H9 (cell line): ENCODE results near the gene DTNB. TPM values are rescaled to one million over a fixed set of nuclear protein-coding genes. Genes with fewer than 3 reads are reported as not detected.

Source experiments
- DNase-seq: peaks from one replicate; pipeline ENCODE4 v3.0.0-alpha.2; 2017
- H2AFZ ChIP-seq: one replicate; pipeline ENCODE4 v1.6.1; 2013; ENCODE audit warnings: mild to moderate bottlenecking, low read length, control low read depth, moderate library complexity
- H2AK5ac ChIP-seq: 2 replicates; pipeline ENCODE4 v1.6.1; 2013; ENCODE audit warnings: low read length, control low read depth, mixed read lengths; ENCODE audit not compliant: insufficient read length
- H2BK120ac ChIP-seq: one replicate; pipeline ENCODE4 v1.6.1; 2013; ENCODE audit warnings: low read depth, mild to moderate bottlenecking, low read length, control low read depth, inconsistent platforms; ENCODE audit not compliant: poor library complexity, severe bottlenecking
- H2BK12ac ChIP-seq: 2 replicates; pipeline ENCODE4 v1.6.1; 2013; ENCODE audit warnings: low read length, control low read depth, mixed read lengths, low read depth; ENCODE audit not compliant: insufficient read length
- H2BK15ac ChIP-seq: 2 replicates; pipeline ENCODE4 v1.6.1; 2013; ENCODE audit warnings: low read depth, low read length, control low read depth
- H2BK20ac ChIP-seq: one replicate; pipeline ENCODE4 v1.6.1; 2013; ENCODE audit warnings: low read depth, mild to moderate bottlenecking, low read length, control low read depth, inconsistent platforms; ENCODE audit not compliant: poor library complexity, severe bottlenecking
- H2BK5ac ChIP-seq: 2 replicates; pipeline ENCODE4 v1.6.1; 2013; ENCODE audit warnings: low read length, control low read depth, mixed read lengths; ENCODE audit not compliant: insufficient read length
- H3K14ac ChIP-seq: 2 replicates; pipeline ENCODE4 v1.6.1; 2013; ENCODE audit warnings: low read length, control low read depth; ENCODE audit not compliant: insufficient read depth
- H3K18ac ChIP-seq: 2 replicates; pipeline ENCODE4 v1.6.1; 2013; ENCODE audit warnings: low read depth, mild to moderate bottlenecking, mixed read lengths, low read length, control low read depth; ENCODE audit not compliant: insufficient read length
- H3K23ac ChIP-seq: 2 replicates; pipeline ENCODE4 v1.6.1; 2013; ENCODE audit warnings: low read length, control low read depth, mixed read lengths, low read depth; ENCODE audit not compliant: insufficient read length
- H3K23me2 ChIP-seq: 2 replicates; pipeline ENCODE4 v1.6.1; 2013; ENCODE audit warnings: low read depth, mild to moderate bottlenecking, mixed read lengths, low read length, control low read depth; ENCODE audit not compliant: insufficient read length, poor library complexity, severe bottlenecking
- H3K27ac ChIP-seq: 2 replicates; pipeline ENCODE4 v1.5.1; 2013; ENCODE audit warnings: low read length, control low read depth, mixed read lengths, low read depth; ENCODE audit not compliant: insufficient read length
- H3K27me3 ChIP-seq: 2 replicates; pipeline ENCODE4 v1.6.1; 2013; ENCODE audit warnings: low read length, control low read depth, inconsistent platforms; ENCODE audit not compliant: insufficient read depth
- H3K4ac ChIP-seq: 2 replicates; pipeline ENCODE4 v1.6.1; 2013; ENCODE audit warnings: low read depth, mild to moderate bottlenecking, control low read depth, inconsistent platforms, low read length, moderate library complexity
- H3K4me1 ChIP-seq: 2 replicates; pipeline ENCODE4 v1.6.1; 2013; ENCODE audit warnings: low read length, control low read depth, inconsistent platforms; ENCODE audit not compliant: insufficient read depth
- H3K4me2 ChIP-seq: 2 replicates; pipeline ENCODE4 v1.6.1; 2013; ENCODE audit warnings: low read length, control low read depth, mixed read lengths; ENCODE audit not compliant: insufficient read length, insufficient read depth
- H3K56ac ChIP-seq: 2 replicates; pipeline ENCODE4 v1.6.1; 2013; ENCODE audit warnings: low read depth, mild to moderate bottlenecking, mixed read lengths, low read length, control low read depth; ENCODE audit not compliant: insufficient read length
- H3K79me1 ChIP-seq: 2 replicates; pipeline ENCODE4 v1.6.1; 2013; ENCODE audit warnings: low read depth, mild to moderate bottlenecking, moderate library complexity, low read length, control low read depth, inconsistent platforms; ENCODE audit not compliant: insufficient read depth, poor library complexity, severe bottlenecking
- H3K79me2 ChIP-seq: 2 replicates; pipeline ENCODE4 v1.6.1; 2013; ENCODE audit warnings: low read length, control low read depth, inconsistent platforms; ENCODE audit not compliant: insufficient read depth
- H3K9ac ChIP-seq: 2 replicates; pipeline ENCODE4 v1.6.1; 2013; ENCODE audit warnings: low read length, control low read depth, mixed read lengths; ENCODE audit not compliant: insufficient read length; ENCODE audit errors: extremely low read depth
- H3K9me3 ChIP-seq: one replicate; pipeline ENCODE4 v1.6.1; 2013; ENCODE audit warnings: low read depth, low read length, inconsistent platforms; ENCODE audit not compliant: control insufficient read depth
- H3T11ph ChIP-seq: one replicate; pipeline ENCODE4 v1.6.1; 2013; ENCODE audit warnings: mild to moderate bottlenecking, low read length, control low read depth, inconsistent platforms
- H4K20me1 ChIP-seq: one replicate; pipeline ENCODE4 v1.6.1; 2013; ENCODE audit not compliant: control insufficient read depth, insufficient read length, insufficient read depth
- H4K5ac ChIP-seq: 2 replicates; pipeline ENCODE4 v1.6.1; 2013; ENCODE audit warnings: low read depth, mild to moderate bottlenecking, mixed read lengths, low read length, control low read depth; ENCODE audit not compliant: insufficient read length
- H4K8ac ChIP-seq: replicated peaks from 2 replicates; pipeline ENCODE4 v1.6.1; 2013; ENCODE audit warnings: low read length, control low read depth, mixed read lengths, low read depth; ENCODE audit not compliant: insufficient read length
- H4K91ac ChIP-seq: 2 replicates; pipeline ENCODE4 v1.6.1; 2013; ENCODE audit warnings: low read depth, mild to moderate bottlenecking, moderate library complexity, mixed read lengths, low read length, control low read depth; ENCODE audit not compliant: insufficient read length
- H3K27ac Mint-ChIP-seq, 3 experiments: 2 replicates in 2 of 3; 3 replicates in 1 of 3; pipeline ENCODE4 v1.8.0; 2020 to 2021; ENCODE audit warnings: mixed read lengths in 3 of 3, mild to moderate bottlenecking in 1 of 3, moderate library complexity in 1 of 3
- H3K27me3 Mint-ChIP-seq: 2 replicates; pipeline ENCODE4 v1.8.0; 2021; ENCODE audit warnings: low read depth, mild to moderate bottlenecking, moderate library complexity, mixed read lengths
- H3K36me3 Mint-ChIP-seq, 3 experiments: 2 replicates in 2 of 3; 3 replicates in 1 of 3; pipeline ENCODE4 v1.8.0; 2020 to 2021; ENCODE audit warnings: low read depth in 3 of 3, mixed read lengths in 3 of 3; ENCODE audit not compliant: insufficient read depth in 1 of 3
- H3K4me1 Mint-ChIP-seq, 2 experiments: 2 replicates each; pipeline ENCODE4 v1.8.0; 2020; ENCODE audit warnings: mixed read lengths in 2 of 2
- H3K4me3 Mint-ChIP-seq, 2 experiments: 2 replicates in 1 of 2; 3 replicates in 1 of 2; pipeline ENCODE4 v1.8.0; 2020 to 2021; ENCODE audit warnings: mild to moderate bottlenecking in 2 of 2, mixed read lengths in 2 of 2, moderate library complexity in 1 of 2
- H3K9me3 Mint-ChIP-seq, 2 experiments: 2 replicates in 1 of 2; 3 replicates in 1 of 2; pipeline ENCODE4 v1.8.0; 2020; ENCODE audit warnings: mild to moderate bottlenecking in 2 of 2, mixed read lengths in 2 of 2, moderate library complexity in 1 of 2
- WGBS: extraction: QIAGEN DNeasy Blood & Tissue Kit; methylation state at CpG from one replicate; pipeline ENCODE4 v1.1.7; 2013; ENCODE audit warnings: missing lambda C conversion rate, low lambda C conversion rate, mixed read lengths; ENCODE audit not compliant: insufficient read length; ENCODE audit errors: extremely low coverage; 5-methylcytosine and 5-hydroxymethylcytosine counted together
- total RNA-seq: library from RNA; stranded (reverse); gene quantifications from 2 replicates; pipeline ENCODE4 v1.2.1, GENCODE V29; 2021
- TF ChIP-seq, protein P1 (sequence below): fragments of 200-600 bp; sonication (generic); conservative IDR thresholded peaks from 3 replicates; pipeline ENCODE4 v1.8.0; 2021; ENCODE audit warnings: antibody characterized with exemption, mild to moderate bottlenecking

The DTNB gene
- total RNA-seq, 1 experiment from 2014 or later: 26.7 TPM

DNA sequence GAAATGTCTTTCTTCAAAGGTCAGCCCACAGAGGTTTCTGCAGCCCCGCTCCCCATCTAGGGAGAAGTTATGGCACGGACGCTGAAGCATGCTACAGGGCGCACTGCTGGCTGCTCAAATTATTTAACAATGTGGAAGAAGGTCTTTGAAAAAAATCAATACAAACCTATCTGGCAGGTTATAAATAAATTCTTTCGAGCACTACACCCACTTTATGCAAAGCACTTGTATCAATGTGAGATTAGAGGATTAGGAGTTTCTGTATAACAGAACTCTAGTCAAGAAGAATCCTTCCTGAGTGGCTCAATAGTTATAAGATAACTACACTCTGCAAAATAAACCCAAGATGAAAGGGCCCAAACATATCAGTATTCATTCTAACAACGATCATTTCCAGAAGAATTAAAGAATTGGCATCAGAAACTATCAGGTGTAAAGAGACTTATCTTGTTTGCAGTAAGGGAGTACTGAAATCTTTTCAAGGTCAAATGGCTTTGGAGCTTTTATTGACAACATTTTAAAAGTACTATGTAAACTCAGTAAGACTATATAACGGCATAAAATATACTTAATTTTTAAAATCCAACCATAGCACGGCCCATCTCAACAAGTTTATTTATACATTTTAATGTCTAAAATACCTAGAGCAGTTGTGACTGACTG, 228.6 kb downstream of the DTNB start:
- no peak overlapping the region for H3K27ac ChIP-seq
- H4K91ac ChIP-seq: no peak overlapping the region
- no peak overlapping the region for H3K18ac ChIP-seq
- no peak overlapping the region for H2AK5ac ChIP-seq
- no peak overlapping the region for H3K9ac ChIP-seq
- H3K27me3 ChIP-seq: no peaks in the 10 kb centered on the region
- no peaks in the 10 kb centered on the region for H3K9me3 Mint-ChIP-seq
- no peak overlapping the region for H2BK12ac ChIP-seq
- peaks cover 0 to 19% (median 0%) of the 10 kb centered on the region in 3 experiments; a peak in 4 of 7 replicates for H3K36me3 Mint-ChIP-seq
- no peak overlapping the region for H4K5ac ChIP-seq
- H3K4ac ChIP-seq: no peak overlapping the region
- H3K79me1 ChIP-seq: no peaks in the 10 kb centered on the region
- no peak overlapping the region for H3T11ph ChIP-seq
- no peak overlapping the region for H3K23ac ChIP-seq
- H3K23me2 ChIP-seq: no peaks in the 10 kb centered on the region
- H2BK5ac ChIP-seq: no peak overlapping the region
- H4K8ac ChIP-seq: no peak overlapping the region
- no peak overlapping the region for H2AFZ ChIP-seq
- no peaks in the 10 kb centered on the region for H3K79me2 ChIP-seq
- no CpG with 5 or more reads among the region's 8 CpGs for WGBS
- no peak overlapping the region for H2BK20ac ChIP-seq
- H3K4me1 ChIP-seq: no peaks in the 10 kb centered on the region
- H3K14ac ChIP-seq: no peak overlapping the region
- no peaks in the 10 kb centered on the region for H3K27me3 Mint-ChIP-seq
- H3K56ac ChIP-seq: no peak overlapping the region
- H4K20me1 ChIP-seq: no peaks in the 10 kb centered on the region
- peaks cover 25 to 27% of the 10 kb centered on the region in 2 experiments for H3K4me1 Mint-ChIP-seq
- DNase-seq: no peak
- H3K27ac Mint-ChIP-seq: no peak overlapping the region
- TF ChIP-seq, protein P1, sequence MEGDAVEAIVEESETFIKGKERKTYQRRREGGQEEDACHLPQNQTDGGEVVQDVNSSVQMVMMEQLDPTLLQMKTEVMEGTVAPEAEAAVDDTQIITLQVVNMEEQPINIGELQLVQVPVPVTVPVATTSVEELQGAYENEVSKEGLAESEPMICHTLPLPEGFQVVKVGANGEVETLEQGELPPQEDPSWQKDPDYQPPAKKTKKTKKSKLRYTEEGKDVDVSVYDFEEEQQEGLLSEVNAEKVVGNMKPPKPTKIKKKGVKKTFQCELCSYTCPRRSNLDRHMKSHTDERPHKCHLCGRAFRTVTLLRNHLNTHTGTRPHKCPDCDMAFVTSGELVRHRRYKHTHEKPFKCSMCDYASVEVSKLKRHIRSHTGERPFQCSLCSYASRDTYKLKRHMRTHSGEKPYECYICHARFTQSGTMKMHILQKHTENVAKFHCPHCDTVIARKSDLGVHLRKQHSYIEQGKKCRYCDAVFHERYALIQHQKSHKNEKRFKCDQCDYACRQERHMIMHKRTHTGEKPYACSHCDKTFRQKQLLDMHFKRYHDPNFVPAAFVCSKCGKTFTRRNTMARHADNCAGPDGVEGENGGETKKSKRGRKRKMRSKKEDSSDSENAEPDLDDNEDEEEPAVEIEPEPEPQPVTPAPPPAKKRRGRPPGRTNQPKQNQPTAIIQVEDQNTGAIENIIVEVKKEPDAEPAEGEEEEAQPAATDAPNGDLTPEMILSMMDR: no peak
- H2BK15ac ChIP-seq: no peak overlapping the region
- H3K4me2 ChIP-seq: no peak overlapping the region
- no peaks in the 10 kb centered on the region for H3K9me3 ChIP-seq
- H2BK120ac ChIP-seq: no peak overlapping the region
- H3K4me3 Mint-ChIP-seq: no peak overlapping the region
